NCI-H2171 (cell line): ENCODE data around the gene SAE1.

Experiments
- DNase-seq: peaks from one replicate; lab custom pipeline; 2025; lab: John Stamatoyannopoulos, UW

The SAE1 gene

GRCh38 chr19:47106821-47107201 is 23.8 kb upstream of the SAE1 start:
- DNase-seq = no peak

- no peak for DNase-seq
These were observed 23.3 kb upstream of the SAE1 start for GRCh38 chr19:47107202-47107952.

DNA sequence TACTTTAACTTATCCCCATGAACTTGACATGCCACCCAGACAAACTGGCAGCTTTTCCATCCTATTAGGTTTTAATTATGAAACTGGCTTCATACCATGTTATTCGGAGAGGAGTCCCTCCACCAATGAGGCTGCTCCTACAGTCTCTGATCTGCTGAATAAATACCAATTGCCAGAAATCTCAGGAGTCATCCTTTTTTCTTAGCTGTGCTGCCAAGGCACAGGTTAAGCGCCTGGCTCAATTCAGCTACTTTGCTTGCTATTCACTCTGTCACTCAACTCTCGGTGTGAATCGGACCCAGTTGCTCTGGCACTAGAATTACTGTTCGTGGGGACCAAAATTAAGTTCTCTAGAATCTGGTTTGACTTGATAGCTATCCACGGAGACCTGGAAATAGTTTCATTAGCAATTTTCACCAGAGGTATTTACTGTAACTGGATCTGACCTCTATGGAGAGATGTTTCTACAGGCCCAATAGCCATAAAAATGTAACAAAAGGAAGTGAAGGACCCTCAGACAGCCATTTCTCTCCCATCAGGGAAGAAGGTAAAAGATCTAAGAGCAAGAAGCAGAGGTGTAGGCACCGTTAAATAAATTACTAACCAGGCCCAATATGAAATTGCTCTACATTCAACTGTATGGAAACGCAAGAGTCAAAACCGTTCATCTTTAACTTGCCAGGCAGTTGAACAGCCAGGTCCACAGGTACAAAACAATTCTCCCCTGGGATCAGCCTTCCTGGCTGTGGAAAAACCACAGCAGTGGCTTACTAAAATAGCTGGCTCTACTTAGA is 22.5 kb upstream of the SAE1 start:
- no peak for DNase-seq

DNA sequence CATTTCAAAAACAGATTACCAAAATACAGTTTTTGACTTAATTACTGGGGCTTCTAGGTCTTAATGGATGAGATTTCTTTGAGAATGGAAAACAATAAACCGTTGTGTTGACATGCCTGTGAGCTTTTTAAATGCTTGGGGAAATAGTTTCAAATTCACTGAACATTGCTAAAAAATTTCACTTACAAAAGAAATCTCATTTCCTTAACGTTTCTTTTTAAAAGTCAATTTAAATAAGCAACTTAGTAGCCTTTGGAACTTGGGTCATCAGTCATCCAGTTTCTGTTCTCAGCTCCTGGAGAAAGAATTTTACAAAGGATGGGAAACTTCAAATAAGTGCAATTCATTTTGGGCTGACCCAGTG is 21.5 kb upstream of the SAE1 start:
- DNase-seq = no peak

DNA sequence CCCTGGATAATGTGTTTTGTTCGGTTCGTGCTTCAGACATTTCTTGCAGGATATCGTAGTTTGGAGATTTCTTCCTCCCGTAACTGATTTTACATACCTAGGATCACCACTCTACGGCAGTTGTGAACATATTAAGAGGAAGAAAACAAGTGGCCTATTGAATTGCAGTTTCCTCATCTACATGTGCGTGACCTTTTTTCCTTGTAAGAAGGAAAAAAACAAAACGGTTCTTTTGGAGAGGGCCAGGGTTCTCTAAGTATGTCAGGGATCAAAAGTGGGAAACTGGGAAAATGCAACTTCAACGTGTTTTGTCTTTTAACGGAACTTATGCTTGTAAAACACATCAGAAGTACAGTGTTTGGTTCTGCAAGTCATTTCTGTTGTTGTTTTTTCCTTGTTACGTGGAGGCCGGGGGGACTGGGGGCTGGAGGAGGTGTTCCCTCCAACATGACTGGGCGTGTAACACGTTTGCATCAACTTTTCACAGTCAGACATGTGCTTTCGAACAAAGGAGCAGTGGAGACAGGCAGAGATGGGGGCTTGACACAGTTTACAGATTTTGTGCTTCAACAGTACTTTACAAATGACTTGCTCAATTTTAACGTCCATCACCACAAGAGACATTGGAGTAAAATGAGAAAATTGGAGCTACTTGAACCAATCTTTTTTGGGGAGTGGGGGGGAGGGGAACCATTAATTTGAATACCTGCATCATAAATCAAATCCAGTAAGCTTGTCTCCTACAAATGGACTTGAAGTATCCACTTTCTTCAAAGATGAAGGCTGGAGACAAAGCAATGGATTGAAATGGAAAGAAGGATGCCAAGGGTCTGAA is 20.9 kb upstream of the SAE1 start:
- no peak for DNase-seq

- no peak for DNase-seq
These were observed 20.1 kb upstream of the SAE1 start for GRCh38 chr19:47110521-47111005.

DNA sequence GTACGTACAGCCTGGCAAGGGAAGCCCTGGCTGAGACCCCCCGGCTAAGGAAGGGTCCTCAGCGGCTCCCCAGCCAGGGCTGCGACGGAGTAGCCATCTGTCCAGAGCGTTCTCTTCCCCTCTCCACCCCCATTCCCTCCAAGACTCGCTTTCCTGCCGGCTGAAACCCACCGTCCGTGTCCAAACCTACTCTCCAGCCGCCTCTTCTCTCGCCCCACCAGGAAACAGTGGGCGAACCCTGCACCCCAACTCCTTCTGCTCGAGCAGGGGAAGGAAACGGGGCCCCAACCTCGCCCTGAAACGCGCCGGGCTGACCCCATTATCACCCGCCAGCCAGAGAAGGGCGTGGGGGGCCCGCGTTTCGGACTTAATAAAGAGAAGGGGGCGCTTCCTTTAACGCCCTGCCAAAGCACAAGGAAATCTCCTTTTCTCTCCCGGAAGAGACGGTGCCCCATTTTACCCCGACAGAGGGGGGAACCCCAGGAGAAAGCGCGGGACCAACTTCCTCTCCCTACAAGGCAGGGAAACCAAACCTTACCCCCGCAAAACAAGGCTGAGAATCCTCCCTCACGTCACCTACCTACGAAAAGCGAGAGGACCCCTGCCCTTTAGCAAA is 19.5 kb upstream of the SAE1 start:
- DNase-seq = no peak

- DNase-seq = no peak
These were observed 18.9 kb upstream of the SAE1 start for GRCh38 chr19:47111682-47112165.

DNA sequence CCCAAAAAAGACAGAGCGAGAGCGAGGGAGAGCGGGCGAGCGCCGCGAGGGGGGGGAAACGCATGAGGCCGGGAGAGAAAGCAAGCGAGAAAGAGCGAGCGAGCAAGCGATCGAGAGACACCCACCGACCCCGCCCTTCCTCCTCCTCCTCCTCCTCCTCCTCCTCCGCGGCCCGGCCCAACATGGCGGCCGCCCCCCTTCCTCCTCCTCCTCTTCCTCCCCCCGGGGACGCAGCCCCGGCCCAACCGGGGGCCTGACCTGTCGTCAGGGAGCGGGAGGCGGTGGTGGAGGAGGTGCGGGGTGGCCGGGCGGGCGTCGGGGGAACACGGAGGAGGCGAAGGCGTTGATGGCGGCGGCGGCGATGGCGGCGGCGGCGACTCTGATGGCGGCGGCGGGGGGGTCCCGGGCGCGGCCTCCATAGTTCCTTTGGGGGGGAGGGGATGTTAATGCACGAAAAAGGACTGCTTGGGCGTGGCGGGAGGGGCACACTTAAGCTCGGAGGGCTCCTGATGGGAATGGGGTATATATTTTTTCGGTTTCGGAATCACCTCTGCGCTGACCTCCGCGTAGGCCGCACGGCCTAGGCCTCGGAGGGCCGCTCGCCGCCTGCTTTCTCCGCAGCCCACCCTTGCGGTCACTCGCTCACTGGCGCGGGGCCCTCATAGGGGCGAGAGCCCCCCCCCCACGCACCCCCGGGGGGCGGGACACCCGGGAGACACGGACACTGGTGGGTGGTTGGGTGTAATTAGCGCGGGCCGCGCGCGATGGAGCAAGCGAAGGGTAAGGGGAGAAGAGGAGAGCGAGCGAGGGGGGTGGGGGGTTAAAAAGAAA is 18.3 kb upstream of the SAE1 start:
- peak; percentile 84 for DNase-seq

DNA sequence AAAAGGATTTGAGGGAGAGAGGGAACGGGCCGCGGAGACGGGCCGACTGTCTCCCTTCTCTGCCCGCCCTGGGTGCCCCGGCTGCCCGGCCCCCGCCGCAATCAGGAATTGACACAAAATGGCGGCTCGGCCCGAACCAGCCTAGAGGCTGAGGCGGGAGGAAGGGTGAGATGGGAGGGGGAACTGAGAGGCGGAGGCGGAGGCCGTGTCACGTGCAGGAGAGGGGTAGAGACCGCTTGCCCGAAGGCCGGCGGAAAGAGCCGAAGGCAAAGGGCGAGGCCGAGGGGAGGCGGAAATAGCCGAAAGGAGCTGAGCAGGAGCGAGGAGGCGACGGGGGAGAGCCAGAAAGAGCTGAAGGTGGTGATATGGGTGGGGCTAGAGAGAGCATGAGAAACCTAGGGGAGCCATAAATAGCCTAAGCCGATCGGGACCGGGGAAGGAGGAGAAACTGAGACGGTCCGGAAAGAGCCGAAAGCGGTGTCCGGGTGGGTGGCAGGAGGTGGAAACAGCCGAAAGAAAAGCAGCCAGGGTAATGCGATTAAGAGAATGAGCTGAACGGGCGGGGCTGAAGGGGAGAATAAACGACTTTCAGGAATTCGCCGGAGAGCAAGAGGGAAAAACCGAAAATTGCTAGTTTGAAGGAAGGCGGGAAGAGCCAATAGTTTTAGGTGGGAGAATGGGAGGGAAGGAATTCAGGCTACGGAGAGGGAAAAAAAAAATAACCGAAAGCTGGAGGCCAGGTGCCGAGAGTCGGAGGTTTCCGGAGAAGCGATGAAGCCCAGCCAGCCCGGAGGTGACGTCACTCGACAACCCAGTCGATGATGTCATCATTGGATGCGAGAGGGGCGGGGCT is 17.4 kb upstream of the SAE1 start, which contains the start of gene ZC3H4:
Gene ZC3H4, minus strand, starts transcription at position 780 of the 853 bp plus-strand sequence. CDS start 1,192 bp downstream, outside the sequence.
- DNase-seq = peak; percentile 98

- no peak for DNase-seq
These were observed 16.6 kb upstream of the SAE1 start for GRCh38 chr19:47113850-47114651.

- no peak for DNase-seq
These were observed 10.1 kb upstream of the SAE1 start for GRCh38 chr19:47120470-47121067.

DNA sequence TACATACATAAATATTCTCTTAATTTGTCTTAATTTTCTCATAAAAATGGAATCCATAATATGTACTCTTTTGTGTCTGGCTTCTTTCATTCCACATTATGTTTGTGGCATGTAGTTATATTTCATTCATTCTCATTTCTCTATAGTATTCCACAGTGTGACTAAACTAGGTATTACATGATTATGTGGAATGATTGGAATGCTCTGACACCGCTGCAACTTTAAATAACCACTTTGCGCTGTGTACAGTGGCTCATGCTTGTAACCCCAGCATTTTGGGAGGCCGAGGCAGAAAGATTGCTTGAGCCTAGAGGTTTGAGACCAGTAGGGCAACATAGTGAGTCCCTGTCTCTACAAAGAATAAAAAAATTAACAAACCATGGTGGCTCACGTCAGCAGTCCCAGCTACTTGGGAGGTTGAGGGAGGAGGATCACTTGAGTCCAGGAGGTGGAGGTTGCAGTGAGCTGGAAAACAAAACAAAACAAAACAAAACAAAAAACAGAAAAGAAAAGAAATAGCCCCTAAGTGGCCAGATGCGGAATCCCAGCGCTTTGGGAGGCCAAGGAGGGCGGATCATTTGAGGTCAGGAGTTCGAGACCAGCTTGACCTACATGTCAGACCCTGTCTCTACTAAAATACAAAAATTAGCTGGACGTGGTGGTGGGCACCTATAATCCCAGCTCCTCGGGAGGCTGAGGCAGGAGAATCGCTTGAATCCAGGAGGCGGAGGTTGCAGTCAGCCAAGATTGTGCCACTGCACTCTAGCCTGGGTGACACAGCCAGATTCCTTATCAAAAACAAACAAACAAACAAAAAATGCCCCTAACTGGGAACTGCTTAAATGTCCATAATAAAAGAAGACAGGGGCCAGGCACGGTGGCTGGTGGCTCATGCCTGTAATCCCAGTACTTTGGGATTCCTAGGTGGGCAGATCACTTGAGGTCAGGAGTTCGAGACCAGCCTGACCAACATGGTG is 8.0 kb upstream of the SAE1 start:
- no peak for DNase-seq

GRCh38 chr19:47123406-47123805 is 7.2 kb upstream of the SAE1 start:
- no peak for DNase-seq

DNA sequence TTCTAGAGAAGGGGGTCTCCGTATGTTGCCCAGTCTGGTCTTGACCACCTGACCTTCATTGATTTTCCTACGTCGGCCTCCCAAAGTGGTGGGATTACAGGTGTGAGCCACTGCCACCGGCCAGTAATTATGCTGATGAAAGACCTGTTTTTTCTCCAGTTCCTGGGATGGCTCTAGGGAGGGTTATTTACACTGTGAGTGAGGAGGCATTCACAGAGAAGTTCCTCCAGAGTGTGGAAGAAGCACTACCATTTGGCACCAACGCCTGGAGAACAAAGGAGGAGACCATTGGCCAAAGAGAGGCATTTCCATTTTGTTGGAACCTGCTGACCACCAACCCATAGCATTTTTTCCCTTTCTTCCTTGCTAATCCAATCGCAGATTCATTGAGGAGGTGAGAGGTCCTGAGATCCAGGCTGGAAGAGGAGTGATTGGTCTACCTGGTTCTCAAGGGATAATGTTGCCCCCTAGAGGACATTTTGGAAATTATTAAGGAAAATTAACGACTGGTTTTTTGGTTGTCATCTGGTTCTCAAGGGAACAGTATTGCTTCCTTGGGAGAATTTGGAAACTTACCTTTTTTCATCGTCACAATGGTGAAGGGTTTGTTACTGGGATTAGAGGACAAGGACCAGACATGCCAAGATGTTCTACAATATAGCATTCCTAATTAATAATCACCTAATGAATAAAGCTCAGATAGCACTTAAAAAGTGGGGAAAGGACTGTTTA is 5.5 kb upstream of the SAE1 start:
- DNase-seq = peak; percentile 57

DNA sequence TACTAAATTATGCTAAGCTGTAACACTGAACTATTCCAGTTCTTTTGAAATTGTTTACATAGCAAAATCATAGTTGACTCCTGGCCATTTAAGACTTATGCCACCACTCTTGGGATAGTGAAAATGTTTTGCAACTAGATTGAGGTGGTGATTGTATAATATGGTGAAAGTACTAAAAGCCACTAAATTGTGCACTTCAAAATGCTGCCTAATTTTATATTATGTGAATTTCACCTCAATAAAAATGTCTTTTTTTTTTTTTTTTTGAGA is 5.0 kb upstream of the SAE1 start:
- no peak for DNase-seq

DNA sequence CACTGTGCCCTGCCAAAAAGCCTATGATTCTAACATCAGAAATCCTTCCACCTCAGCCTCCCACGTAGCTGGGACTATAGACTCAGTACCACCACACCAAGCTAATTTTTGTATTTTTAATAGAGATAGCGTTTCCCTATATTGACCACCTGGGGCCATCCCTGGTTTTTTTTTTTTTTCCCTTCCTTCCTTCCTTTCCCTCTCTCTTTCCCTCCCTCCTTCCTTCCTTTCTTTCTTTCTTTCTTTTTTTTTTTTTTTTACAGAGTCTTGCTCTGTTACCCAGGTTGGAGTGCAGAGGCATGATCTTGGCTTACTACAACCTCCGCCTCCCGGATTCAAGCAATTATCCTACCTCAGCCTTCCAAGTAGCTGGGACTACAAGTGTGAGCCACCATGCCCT is 1.1 kb upstream of the SAE1 start:
- no peak for DNase-seq
